ENCODE data around the gene CXCR6. TPM values are rescaled to one million over a fixed set of nuclear protein-coding genes. Genes with fewer than 3 reads are reported as not detected.

The CXCR6 gene
- total RNA-seq, 1 donor from 2014 or later, result not detected

- Histone ChIP-seq H3K9ac (no peak overlapping the region), H3K27ac (no peak overlapping the region), H3K4me1 (no peaks in the 10 kb centered on the region), H3F3A (ENCODE audit: low read depth) (no peaks in the 10 kb centered on the region), H3K79me2 (ENCODE audit: low read depth) (no peaks in the 10 kb centered on the region), H3K4me2 (no peak overlapping the region), H4K20me1 (ENCODE audit: low read depth) (no peaks in the 10 kb centered on the region), H3K27me3 (no peaks in the 10 kb centered on the region), H3K9me3 (ENCODE audit: low read depth) (no peaks in the 10 kb centered on the region), H3K36me3 (peaks cover 7% of the 10 kb centered on the region), H3K4me3 (no peak overlapping the region), H2AFZ (replicated peaks) (no peak overlapping the region)
- DNase-seq (ENCODE audit: low spot score), result no peak
- H3K4me3 Mint-ChIP-seq, result no peak overlapping the region
- TF ChIP-seq EZH2phosphoT487 (IDR thresholded peaks at IDR 0.05) (no peak), CTCF (IDR thresholded peaks at IDR 0.05) (no peak), EZH2 (IDR thresholded peaks at IDR 0.05) (no peak)
- peaks cover 17% of the 10 kb centered on the region for H3K36me3 Mint-ChIP-seq
- no peaks in the 10 kb centered on the region for H3K4me1 Mint-ChIP-seq
- no peak overlapping the region for H3K27ac Mint-ChIP-seq
- H3K27me3 Mint-ChIP-seq (ENCODE audit: insufficient read depth, low read depth), result no peaks in the 10 kb centered on the region
- no peaks in the 10 kb centered on the region for H3K9me3 Mint-ChIP-seq
Observed at GRCh38 chr3:45976191-45977091, 33.2 kb downstream of the CXCR6 start.

- Histone ChIP-seq H3K27ac (no peak overlapping the region), H4K20me1 (ENCODE audit: low read depth) (no peaks in the 10 kb centered on the region), H3K27me3 (no peaks in the 10 kb centered on the region), H3K9me3 (ENCODE audit: low read depth) (no peaks in the 10 kb centered on the region), H3K4me2 (no peak overlapping the region), H3K36me3 (peaks cover 7% of the 10 kb centered on the region), H3K9ac (no peak overlapping the region), H3F3A (ENCODE audit: low read depth) (no peaks in the 10 kb centered on the region), H3K79me2 (ENCODE audit: low read depth) (no peaks in the 10 kb centered on the region), H3K4me1 (no peaks in the 10 kb centered on the region), H3K4me3 (no peak overlapping the region), H2AFZ (replicated peaks) (no peak overlapping the region)
- Mint-ChIP-seq H3K4me1 (no peaks in the 10 kb centered on the region), H3K9me3 (no peaks in the 10 kb centered on the region), H3K4me3 (no peak overlapping the region), H3K36me3 (peaks cover 18% of the 10 kb centered on the region), H3K27ac (no peak overlapping the region), H3K27me3 (ENCODE audit: insufficient read depth, low read depth) (no peaks in the 10 kb centered on the region)
- no peak for DNase-seq (ENCODE audit: low spot score)
- TF ChIP-seq EZH2phosphoT487 (IDR thresholded peaks at IDR 0.05), result no peak
- TF ChIP-seq EZH2 (IDR thresholded peaks at IDR 0.05), result no peak
- no peak for TF ChIP-seq CTCF (IDR thresholded peaks at IDR 0.05)
Observed at GRCh38 chr3:45978006-45978761, 34.9 kb downstream of the CXCR6 start.

GRCh38 chr3:45979378-45979777 is 36.1 kb downstream of the CXCR6 start:
- Mint-ChIP-seq H3K4me3 (no peak overlapping the region), H3K4me1 (no peaks in the 10 kb centered on the region), H3K36me3 (peaks cover 17% of the 10 kb centered on the region), H3K27ac (no peak overlapping the region), H3K27me3 (ENCODE audit: insufficient read depth, low read depth) (no peaks in the 10 kb centered on the region), H3K9me3 (no peaks in the 10 kb centered on the region)
- no peak for DNase-seq (ENCODE audit: low spot score)
- H2AFZ ChIP-seq (replicated peaks), result no peak overlapping the region
- no peaks in the 10 kb centered on the region for H4K20me1 ChIP-seq (ENCODE audit: low read depth)
- no peak overlapping the region for H3K4me3 ChIP-seq
- no peaks in the 10 kb centered on the region for H3K4me1 ChIP-seq
- H3K9me3 ChIP-seq (ENCODE audit: low read depth), result no peaks in the 10 kb centered on the region
- no peak for TF ChIP-seq CTCF (IDR thresholded peaks at IDR 0.05)
- TF ChIP-seq EZH2phosphoT487 (IDR thresholded peaks at IDR 0.05), result no peak
- no peak for TF ChIP-seq EZH2 (IDR thresholded peaks at IDR 0.05)
- peaks cover 7% of the 10 kb centered on the region for H3K36me3 ChIP-seq
- no peaks in the 10 kb centered on the region for H3F3A ChIP-seq (ENCODE audit: low read depth)
- H3K27ac ChIP-seq, result no peak overlapping the region
- H3K79me2 ChIP-seq (ENCODE audit: low read depth), result no peaks in the 10 kb centered on the region
- H3K4me2 ChIP-seq, result no peak overlapping the region
- H3K9ac ChIP-seq, result no peak overlapping the region
- no peaks in the 10 kb centered on the region for H3K27me3 ChIP-seq
